HG03442 (cell line): Measurements from ENCODE around the gene LRP1B.
"Not testable (repeated sequence)": the region's sequence is repeated elsewhere in the genome, so short reads cannot be mapped to it uniquely, and the experiment has no call there.

ENCODE experiments used
- ATAC-seq: cut with Tn5 transposase; IDR thresholded peaks from one replicate; pipeline ENCODE4 v1.9.1; 2021; ENCODE audit warnings: mild to moderate bottlenecking, moderate library complexity; ENCODE audit not compliant: unreplicated experiment

The LRP1B gene

DNA sequence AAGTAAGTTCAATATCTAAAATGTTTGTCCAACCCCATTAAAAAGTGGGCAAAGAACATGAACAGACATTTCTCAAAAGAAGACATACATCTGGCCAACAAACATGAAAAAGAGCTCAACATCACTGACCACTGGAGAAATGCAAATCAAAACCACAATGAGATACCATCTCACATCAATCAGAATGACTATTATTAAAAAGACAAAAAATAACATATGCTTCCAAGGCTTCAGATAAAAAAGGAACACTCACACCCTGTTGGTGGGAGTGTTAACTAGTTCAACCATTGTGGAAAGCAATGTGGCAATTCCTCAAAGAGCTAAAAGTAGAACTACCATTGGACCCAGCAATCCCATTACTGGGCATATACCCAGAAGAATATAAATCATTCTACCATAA, 931.1 kb downstream of the LRP1B start:
- no peak for ATAC-seq

DNA sequence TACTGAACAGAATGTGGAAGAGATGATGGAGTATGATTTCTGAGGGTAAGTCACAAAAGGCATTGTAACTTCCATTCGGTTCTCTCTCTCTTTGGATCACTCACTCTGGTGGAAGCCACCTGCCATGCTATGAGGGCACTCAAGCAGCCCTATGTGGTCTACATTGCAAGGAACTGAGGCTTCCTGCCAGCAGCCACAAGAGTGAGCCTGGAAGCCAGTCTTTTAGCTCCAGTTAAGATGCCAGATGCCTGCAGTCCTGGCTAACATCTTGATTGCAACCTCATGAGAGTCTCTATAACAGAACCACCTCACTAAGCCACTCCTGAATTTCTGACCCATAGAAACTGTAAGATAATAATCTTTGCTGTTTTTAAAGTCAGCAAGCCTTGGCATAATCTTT, 935.7 kb downstream of the LRP1B start:
- no peak for ATAC-seq

DNA sequence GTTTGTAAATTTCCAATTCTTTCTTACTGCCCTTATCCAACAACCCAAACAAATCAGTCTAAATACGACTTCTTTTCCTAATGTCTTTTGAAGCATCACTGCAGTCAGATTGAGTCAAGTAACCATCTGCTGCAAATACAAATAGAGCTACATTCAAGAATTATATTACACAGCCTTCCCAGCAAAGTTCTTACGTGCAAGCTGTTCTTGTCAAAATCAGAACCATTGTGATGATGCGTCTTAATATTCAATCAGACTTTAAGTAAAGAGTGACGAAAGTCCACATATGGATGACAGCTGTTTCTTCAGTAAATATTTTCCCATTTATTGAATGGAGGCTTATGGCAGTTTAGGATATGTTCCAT, 943.8 kb downstream of the LRP1B start:
- ATAC-seq: no peak

DNA sequence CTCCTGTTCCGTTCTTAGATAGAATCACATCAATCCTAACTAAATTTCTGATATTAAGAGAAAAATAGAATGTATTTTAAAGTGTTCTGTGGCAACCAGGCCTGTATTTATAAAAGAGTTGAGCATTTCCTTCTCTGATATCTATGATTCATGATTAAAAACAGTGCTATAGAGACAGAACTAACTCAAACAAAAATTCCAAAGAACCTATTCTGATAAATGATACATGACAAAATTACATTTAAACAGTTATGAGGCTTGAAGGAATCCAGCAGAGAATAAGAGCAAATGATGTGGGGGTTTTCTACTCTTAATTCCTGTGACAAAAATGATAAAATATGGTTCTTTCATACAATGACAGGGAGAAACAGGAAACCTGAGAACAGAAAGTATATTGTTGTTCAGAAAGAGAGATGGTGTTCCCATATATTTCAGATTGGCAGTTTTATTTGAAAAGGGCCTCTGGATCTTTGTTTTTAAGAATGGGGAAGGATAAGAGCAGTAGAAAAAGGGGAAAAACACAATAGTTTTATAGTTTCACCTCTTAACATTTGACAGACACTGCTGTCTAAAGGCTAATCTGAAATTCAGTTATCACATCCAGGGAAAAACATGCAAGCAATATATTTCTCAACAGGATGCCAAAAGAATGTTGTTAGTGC, 944.3 kb downstream of the LRP1B start:
- no peak for ATAC-seq

DNA sequence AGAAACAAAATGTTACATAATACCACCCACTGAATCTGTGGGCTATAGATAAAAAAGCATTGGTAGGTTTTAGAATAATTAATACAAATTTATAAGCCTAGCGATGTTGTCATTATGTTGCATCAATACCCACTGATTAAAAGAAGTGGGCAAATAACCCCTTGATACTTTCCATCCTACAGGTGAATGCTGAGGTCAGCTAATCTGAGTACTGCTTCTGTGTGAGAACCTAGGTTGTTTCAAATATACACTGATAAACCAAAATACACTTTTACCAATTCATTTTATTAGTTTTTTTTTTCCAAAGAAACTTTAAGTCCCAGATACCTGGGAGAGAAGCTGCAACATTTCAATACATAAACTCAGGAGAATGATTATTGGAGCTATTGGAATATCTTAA, 948.6 kb downstream of the LRP1B start:
- ATAC-seq: no peak

DNA sequence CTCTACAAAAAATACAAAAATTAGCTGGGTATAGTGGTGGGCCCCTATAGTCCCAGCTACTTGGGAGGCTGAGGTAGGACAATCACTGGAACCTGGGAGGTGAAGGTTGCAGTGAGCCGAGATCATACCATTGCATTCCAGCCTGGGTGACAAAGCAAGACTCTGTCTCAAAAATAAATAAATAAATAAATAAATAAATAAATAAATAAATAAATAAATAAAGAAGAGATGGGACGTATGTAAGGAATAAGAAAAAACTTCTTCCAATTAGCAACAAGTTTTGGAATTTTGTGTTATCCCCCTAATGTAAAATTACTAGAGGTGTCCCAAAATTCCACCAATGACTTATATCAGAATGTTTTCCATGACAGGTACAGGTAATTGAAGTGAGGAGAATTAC, 961.7 kb downstream of the LRP1B start:
- not testable (repeated sequence) for ATAC-seq

DNA sequence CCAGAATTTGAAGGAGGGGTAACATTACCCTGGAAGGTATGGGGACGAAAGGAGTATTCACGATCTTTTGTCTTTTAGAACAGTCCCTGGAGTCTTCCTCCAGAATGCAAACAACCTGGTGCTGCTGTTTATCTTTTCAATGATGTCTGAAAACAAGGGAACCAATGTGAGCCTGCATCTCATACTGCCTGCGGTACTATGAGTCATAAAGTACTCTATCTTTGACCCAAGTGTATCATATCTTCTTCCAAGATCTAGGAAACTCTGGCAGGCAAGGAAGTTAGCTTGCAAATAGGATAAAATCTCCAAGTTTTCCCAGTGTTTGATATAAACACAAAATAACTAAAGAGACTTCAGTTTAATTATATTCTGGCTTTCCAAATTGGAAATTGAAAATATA, 968.5 kb downstream of the LRP1B start:
- ATAC-seq: no peak

DNA sequence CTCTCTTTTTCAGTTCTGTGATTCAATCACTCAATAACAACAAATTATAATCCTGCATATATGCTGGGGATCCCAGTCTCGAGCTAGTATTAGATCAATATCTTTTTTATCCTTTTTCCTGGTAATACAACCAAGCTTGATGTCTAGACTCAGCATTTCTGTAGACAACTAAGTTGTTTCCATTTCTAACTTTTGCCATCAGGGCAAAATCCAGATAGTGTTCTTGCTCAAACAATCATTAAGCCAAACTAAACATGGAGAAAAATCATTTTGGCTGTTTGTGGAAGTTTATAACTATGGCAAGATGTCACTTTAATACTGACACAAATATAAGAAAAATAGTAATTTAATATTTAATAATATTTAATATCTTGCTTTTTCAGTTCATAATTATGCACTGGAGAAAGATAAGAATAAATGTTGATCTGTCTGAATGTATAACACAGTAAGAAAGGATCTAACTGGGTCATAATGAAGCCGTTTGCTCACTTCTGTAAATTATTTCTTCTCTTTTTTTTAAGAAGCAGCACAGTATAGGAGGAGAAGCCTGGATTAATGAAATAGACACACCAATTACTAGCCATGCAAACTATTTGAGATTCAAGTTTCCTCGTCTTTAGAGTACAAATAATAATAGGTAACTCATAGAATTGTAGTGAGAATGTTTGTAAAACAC, 979.1 kb downstream of the LRP1B start:
- ATAC-seq: no peak

DNA sequence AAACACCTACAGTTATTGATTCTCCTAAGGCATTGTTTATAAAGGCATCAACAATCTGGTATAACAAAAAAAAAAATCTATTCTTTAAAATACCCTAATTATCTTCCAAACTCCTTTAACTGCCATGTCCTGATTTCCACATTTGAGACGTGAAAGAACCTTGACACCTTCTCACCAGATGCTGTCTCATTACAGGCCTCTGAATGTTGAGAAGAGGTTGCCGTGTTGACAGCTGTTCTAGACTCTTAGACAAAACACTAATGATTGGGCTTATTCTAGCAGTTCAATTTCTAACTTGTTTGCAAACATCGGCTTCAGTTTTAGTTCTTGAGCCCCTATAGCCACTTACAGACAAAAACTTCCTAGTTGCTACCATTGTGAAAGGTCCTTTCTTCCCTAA, 988.8 kb downstream of the LRP1B start:
- no peak for ATAC-seq

DNA sequence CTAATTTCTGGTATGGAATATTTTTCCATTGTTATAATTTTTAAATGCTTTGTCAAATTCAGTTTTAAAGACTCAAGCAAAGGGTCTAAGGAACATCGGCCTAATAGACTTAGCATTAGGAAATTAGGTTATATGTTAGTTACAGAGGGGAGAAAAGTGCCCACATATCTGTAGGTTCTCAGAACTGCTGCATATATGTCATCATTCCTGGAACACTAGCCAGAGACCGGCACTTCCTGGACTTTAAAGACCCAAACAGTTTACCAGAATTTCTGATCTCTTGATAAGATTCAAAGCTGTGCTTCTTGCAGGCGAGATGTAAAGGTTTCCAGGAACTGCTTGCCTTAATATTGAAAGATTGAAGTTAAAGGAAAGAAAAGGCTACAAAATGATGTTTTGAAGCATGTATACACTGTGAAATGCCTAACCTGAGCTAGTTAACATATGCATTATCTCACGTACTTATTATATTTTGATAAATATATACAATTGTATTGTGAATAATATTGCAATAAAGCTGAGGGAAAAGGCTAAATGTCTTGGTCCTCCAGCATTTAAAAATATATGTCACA, 993.6 kb downstream of the LRP1B start:
- ATAC-seq: no peak

DNA sequence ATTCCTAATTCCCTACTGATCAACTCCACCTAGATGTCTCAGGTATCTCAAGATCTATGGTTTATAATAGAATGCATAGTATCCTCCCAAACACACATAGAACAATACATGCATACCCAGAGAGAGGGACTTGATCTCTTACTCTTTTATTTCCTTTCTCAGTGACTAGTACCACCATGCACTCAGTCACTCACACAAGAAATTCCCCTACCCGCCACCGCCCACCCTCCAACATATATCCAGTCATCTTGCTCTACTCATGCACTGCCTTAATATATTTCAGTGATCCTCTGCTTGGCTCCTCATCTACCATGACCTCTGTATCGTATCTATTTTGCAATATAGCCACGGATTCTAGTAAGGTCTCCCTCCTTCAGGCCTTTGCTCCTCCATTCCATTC, 996.9 kb downstream of the LRP1B start:
- ATAC-seq: no peak

DNA sequence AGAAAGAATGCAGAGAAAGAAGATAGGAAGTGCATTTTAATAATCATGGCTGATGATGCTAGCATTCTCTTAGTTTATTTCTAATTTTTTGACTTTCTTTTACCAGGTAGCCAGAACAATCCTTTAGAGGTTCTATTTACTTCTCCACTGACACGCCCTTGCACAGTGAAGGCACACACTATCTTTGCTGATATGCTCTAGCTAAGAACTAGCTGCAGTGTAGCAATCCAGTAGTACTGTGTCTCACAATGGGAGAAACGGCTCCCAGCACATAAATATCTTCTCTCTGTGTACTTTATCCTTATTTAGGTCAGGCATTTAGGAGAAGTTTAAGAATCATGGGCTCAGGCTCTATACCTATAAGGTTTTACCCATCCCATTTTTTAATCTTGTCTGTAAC, 1005.4 kb downstream of the LRP1B start:
- no peak for ATAC-seq

DNA sequence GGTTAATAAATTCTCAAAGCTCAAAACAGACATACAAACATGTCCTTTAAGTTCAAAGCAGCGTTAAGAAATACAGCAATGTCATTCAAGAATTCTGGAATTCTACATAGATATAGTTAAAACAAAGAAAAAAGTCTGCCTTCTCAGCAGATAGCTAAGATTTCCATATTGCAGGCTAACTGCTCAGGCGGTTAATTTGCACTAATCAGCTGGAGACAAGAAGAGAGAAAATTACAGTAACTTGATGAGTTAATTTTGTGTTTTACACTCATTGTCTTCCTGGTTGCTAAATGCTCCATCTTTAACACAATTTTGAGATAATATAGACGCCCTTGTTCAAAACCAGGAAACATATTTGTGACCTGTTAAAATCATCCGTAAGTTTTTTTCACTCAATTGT, 1012.0 kb downstream of the LRP1B start:
- ATAC-seq: no peak

DNA sequence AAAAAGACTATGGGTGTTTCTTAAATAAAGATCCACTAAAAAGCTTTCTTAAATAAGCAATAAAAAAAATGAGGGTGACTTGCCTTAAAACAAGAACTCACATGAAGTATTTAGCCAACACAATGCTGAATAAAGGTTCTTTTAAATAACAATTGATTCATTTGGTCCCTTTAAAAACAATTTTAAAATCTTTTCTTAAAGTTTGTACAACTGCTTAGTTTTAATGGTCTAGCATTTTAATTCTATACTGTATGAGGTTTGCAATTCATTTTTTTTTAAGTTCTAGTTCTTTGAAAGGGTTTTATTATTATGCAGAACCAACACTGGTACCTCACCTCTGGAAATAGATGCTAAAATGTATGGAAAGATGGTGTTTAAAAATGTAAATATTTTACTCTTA, 1017.5 kb downstream of the LRP1B start:
- ATAC-seq: no peak

DNA sequence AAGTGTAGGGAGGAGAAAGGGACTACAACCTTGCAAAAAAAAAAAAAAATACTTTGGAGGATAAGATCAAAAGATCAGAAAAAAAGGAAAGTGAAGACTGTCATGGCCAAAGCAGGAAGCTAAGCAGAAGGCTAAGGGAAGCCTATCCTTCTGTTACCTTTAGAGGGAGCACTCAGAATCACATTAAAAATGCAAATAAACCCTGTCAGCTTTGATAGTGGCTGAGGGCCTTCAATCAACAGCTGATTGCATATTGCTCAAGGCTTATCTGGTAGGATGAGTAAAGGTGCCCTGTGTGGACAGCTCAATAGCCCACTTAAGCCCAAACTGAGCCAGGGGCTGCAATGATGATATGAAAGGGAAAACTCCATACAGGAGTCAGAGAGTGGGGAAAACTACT, 1021.2 kb downstream of the LRP1B start:
- ATAC-seq: no peak

DNA sequence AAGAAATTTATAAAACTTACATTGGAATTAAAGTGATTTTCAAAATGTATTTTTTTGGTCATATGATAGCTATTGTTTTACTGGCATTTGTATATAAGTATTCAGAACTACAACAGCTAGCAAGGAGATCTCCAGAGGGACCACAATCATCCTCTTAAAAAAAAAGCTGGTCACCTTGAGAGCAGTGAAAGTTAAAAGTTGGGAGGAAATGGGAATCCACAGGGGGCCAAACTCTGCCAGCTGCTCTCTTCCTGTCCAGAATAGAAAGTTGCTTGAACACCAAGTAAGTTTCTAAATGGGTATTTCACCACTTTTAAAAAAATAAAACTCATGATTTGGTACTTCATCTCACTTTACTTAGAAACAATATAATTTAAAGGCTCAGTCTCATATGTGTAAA, 1025.1 kb downstream of the LRP1B start:
- ATAC-seq: no peak

DNA sequence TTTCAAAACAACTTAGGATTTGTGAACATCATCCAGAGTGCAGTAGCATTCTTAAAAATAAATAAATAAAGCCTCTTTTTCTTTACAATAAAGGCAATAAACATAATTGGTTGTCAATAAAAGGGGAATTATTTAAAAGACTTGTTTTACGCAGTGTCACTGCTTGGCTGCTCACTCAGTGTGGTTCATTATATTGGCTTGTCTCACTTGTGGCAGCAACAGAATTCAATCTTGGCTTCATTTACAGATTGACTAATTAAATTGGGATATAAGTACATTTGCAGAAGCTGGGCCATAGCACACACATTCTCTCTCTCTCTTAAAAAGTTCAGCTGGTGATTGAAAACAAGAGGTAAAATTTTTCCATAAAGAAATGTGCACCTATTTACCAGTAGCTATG, 1027.6 kb downstream of the LRP1B start:
- no peak for ATAC-seq

DNA sequence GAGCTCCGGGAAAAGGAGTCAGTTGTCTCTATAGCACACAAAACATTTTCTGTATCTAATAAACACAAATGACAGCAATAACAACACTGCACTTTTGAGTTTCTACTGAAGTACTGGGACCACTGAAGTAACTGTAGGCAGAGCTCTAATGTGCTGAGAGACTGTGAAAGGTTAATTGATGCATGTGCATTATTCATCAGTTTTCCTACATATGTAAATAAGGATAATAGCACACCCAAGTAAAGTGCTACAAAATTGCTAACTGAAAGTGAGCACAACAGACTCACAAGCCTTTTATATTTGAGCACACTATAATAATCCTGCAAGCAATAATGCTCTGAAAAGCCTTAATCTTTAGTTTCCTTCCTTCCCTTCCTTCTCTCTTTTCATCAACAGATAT, 1051.6 kb downstream of the LRP1B start:
- no peak for ATAC-seq

DNA sequence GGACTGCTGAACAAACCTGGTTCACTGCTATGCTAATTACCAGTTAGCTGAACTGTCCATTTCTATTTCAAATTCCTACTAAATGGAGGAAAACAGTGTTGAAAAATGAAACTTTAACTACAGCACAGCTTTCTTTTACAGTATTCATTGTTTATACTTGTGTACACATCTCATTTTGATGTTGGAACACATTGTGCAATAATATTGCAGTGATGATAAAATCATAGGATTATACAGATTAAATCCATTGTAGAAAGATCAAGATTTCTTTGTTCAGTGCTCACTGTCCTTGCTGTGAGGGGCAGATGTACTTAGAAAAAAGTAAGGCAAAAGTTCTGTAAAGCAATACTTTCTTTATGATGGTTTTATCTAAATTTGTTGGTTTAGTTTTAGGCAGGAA, 1055.1 kb downstream of the LRP1B start:
- ATAC-seq: no peak

DNA sequence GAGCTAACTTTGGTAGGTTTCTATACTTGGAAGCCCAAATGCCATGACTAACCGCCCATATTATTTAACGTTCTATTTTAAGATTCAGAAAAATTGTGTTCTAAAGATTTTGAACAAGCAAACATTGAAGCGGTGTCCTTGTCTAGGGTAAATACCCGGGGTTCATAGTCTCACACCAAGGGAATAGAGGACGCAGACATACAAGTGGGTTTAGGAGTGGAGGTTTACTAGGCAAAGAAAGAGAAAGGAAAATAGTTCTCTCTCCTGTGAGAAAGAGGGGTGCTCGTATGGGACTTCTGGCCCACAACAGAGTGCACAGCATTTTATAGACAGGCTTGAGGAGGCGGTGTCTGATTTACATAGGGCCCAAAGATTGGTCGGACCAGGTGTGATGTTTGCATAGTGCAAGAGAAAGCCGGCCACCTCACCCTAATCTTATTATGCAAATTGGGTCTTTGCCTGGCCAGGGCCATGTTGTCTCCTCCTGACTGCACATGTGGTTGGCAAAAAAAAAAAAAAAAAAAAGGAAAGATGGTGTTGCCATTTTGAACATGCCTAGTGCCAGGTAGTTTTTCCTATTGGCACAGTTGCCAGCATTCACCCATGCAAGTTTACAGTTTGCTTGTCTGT, 1062.6 kb downstream of the LRP1B start:
- ATAC-seq: no peak

DNA sequence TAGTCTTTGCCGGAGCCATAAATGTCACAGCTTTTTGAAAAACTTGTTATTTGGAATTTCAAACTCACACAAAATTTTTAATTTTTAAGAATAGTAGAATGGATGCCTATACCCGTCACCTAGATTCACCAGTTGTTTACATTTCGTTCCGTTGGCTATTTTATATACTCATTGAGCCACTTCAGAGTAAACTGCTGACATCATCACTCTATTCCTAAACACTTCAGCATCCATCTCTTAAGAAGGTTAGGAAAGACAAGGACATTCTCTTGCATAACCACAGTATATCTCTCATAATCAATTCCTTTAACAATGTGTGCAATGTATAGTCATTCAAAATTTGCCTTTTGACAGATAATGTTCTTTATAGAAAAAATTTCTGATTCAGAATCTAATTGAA, 1065.8 kb downstream of the LRP1B start:
- ATAC-seq: no peak

DNA sequence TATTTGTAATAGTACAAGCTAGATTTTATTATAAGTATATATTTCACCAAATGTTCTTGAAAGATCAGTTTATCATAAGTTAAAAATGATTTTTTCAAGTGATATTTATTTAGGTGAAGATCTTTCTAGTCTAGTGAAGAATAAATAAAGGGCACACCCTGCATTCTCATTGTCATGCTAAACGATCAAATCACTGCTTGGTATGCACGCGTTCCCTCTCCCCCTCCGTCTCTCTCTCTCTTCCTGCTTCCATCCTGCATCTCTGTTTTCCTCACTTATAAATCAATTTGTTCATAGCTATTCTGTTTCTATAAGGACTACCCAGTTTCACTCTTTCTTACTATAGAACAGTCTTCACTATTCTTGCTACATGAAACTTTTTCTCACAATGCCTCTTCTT, 1067.4 kb downstream of the LRP1B start:
- ATAC-seq: no peak
